HG03039 (cell line): Measurements from ENCODE around the gene PHTF1.

Experiments used
- ATAC-seq: cut with Tn5 transposase; IDR thresholded peaks from one replicate; pipeline ENCODE4 v1.9.1; 2021; ENCODE audit warnings: mild to moderate bottlenecking, moderate library complexity; ENCODE audit not compliant: unreplicated experiment

The PHTF1 gene

GRCh38 chr1:113759333-113760101 is at the start of gene PHTF1:
TSS of gene PHTF1 (minus strand) at chr1:113759486. CDS start at chr1:113758703, 783 bp downstream.
- peak; percentile 84 for ATAC-seq

- ATAC-seq: no peak
These were observed 49.3 kb upstream of the PHTF1 start for GRCh38 chr1:113808450-113809195.

GRCh38 chr1:113805639-113806038 is 46.4 kb upstream of the PHTF1 start:
- no peak for ATAC-seq

- no peak for ATAC-seq
These were observed 45.9 kb upstream of the PHTF1 start for GRCh38 chr1:113805256-113805531.

- no peak for ATAC-seq
These were observed 45.4 kb upstream of the PHTF1 start for GRCh38 chr1:113804421-113805255.

GRCh38 chr1:113802367-113803007 is 43.2 kb upstream of the PHTF1 start:
- ATAC-seq: no peak

- ATAC-seq: no peak
These were observed 41.2 kb upstream of the PHTF1 start for GRCh38 chr1:113800487-113800886.

- ATAC-seq: no peak
These were observed 38.2 kb upstream of the PHTF1 start for GRCh38 chr1:113797472-113797871.

GRCh38 chr1:113793878-113794834 is 34.9 kb upstream of the PHTF1 start:
- no peak for ATAC-seq

- ATAC-seq: no peak
These were observed 33.7 kb upstream of the PHTF1 start for GRCh38 chr1:113792986-113793385.

- no peak for ATAC-seq
These were observed 33.2 kb upstream of the PHTF1 start for GRCh38 chr1:113792471-113792870.

- ATAC-seq: no peak
These were observed 29.5 kb upstream of the PHTF1 start for GRCh38 chr1:113788802-113789201.

- ATAC-seq: no peak
These were observed 28.4 kb upstream of the PHTF1 start for GRCh38 chr1:113787663-113788062.

- no peak for ATAC-seq
These were observed 26.8 kb upstream of the PHTF1 start for GRCh38 chr1:113786069-113786468.

GRCh38 chr1:113784104-113784779 is 25.0 kb upstream of the PHTF1 start:
- ATAC-seq: no peak

GRCh38 chr1:113783254-113784103 is 24.2 kb upstream of the PHTF1 start:
- ATAC-seq: peak; percentile 73

- ATAC-seq: no peak
These were observed 23.1 kb upstream of the PHTF1 start for GRCh38 chr1:113782406-113782805.

- peak; percentile 41 for ATAC-seq
These were observed 21.3 kb upstream of the PHTF1 start for GRCh38 chr1:113780374-113781146.
